OCI-LY7 (cell line): ENCODE data around the gene PDCD10. TPM values are rescaled to one million over a fixed set of nuclear protein-coding genes. Genes with fewer than 3 reads are reported as not detected.

Source experiments
- BruUV-seq: library from RNA; stranded (reverse); fragments of 400-500 nt; replicated peaks from 2 replicates; lab custom pipeline; 2021; lab: Mats Ljungman, UMichigan
- CTCF ChIA-PET: fragments of 300-600 bp; sonication (Branson Sonifier 250); formaldehyde crosslinking; loops from one replicate; lab custom pipeline; 2022; ENCODE audit warnings: antibody characterized with exemption; ENCODE audit not compliant: unreplicated experiment; lab: Charles Lee
- POLR2A ChIA-PET: fragments of 300-600 bp; sonication (Branson Sonifier 250); formaldehyde crosslinking; loops from one replicate; lab custom pipeline; 2022; ENCODE audit warnings: antibody characterized with exemption; lab: Charles Lee
- DNase-seq: peaks from one replicate; pipeline ENCODE4 v3.0.0-alpha.2; 2015; ENCODE audit warnings: low spot score
- H2AFZ ChIP-seq: fragments of 200-600 bp; sonication (generic), shearing (Covaris generic); 2 replicates; pipeline ENCODE4 v1.6.1; 2014; ENCODE audit warnings: mild to moderate bottlenecking, antibody characterized with exemption, low read length, moderate library complexity
- H3K27ac ChIP-seq: fragments of 200-600 bp; sonication (generic); 2 replicates; pipeline ENCODE4 v1.5.1; 2014; ENCODE audit warnings: mixed run types, low read depth, mild to moderate bottlenecking, moderate library complexity, low read length, inconsistent platforms; ENCODE audit not compliant: poor library complexity, severe bottlenecking
- H3K36me3 ChIP-seq: fragments of 200-600 bp; sonication (generic); 2 replicates; pipeline ENCODE4 v1.6.1; 2014; ENCODE audit warnings: mild to moderate bottlenecking, antibody characterized with exemption, low read length, moderate library complexity, mixed read lengths; ENCODE audit not compliant: insufficient read depth
- H3K4me1 ChIP-seq: fragments of 200-600 bp; sonication (generic); 2 replicates; pipeline ENCODE4 v1.5.1; 2014; ENCODE audit warnings: mild to moderate bottlenecking, low read length; ENCODE audit not compliant: insufficient read depth, poor library complexity, severe bottlenecking
- H3K4me2 ChIP-seq: fragments of 200-600 bp; sonication (generic); 2 replicates; pipeline ENCODE4 v1.6.1; 2014; ENCODE audit warnings: mild to moderate bottlenecking, low read length
- H3K4me3 ChIP-seq: fragments of 200-600 bp; sonication (generic); 2 replicates; pipeline ENCODE4 v1.5.1; 2014; ENCODE audit warnings: mild to moderate bottlenecking, low read depth, low read length; ENCODE audit not compliant: poor library complexity, severe bottlenecking
- H3K79me2 ChIP-seq: fragments of 200-600 bp; sonication (generic); 2 replicates; pipeline ENCODE4 v1.6.1; 2016; ENCODE audit warnings: low read depth, mild to moderate bottlenecking, low read length, moderate library complexity, mixed read lengths; ENCODE audit not compliant: insufficient read depth
- H3K9me2 ChIP-seq: fragments of 200-600 bp; sonication (generic); 2 replicates; pipeline ENCODE4 v1.6.1; 2016; ENCODE audit warnings: mild to moderate bottlenecking, low read length, mixed read lengths; ENCODE audit not compliant: insufficient read depth
- H3K9me3 ChIP-seq: fragments of 200-600 bp; sonication (generic); 2 replicates; pipeline ENCODE4 v1.6.1; 2014; ENCODE audit warnings: mild to moderate bottlenecking, mixed run types, low read length, mixed read lengths
- H4K20me1 ChIP-seq: fragments of 200-600 bp; sonication (generic); 2 replicates; pipeline ENCODE4 v1.6.1; 2014; ENCODE audit warnings: mild to moderate bottlenecking, antibody characterized with exemption, low read length, moderate library complexity, mixed read lengths; ENCODE audit not compliant: insufficient read depth
- CTCF ChIP-seq: fragments of 200-600 bp; sonication (generic); conservative IDR thresholded peaks from 2 replicates; pipeline ENCODE4 v1.5.1; 2014; ENCODE audit warnings: mild to moderate bottlenecking, antibody characterized with exemption, low read length, moderate library complexity, mixed read lengths
- EZH2phosphoT487 ChIP-seq: fragments of 200-600 bp; sonication (generic); IDR thresholded peaks from 2 replicates; pipeline ENCODE4 v1.6.1; 2018; ENCODE audit warnings: low read depth, borderline replicate concordance, mild to moderate bottlenecking, mixed run types, antibody characterized with exemption, low read length, moderate library complexity, mixed read lengths
- intact Hi-C: fragments of 100-400 bp; cut with micrococcal nuclease; formaldehyde crosslinking; loops from one replicate; pipeline ENCODE4 v1.10.0; 2022; ENCODE audit not compliant: unreplicated experiment
- total RNA-seq, 2 experiments: library from RNA; depleted of rRNA in 1 of 2; stranded (reverse); fragments of >200 nt in 1 of 2; shearing (Covaris generic) in 1 of 2; gene quantifications; 2 replicates each; pipeline ENCODE4 v1.2.3, GENCODE V29; 2014 to 2022

The PDCD10 gene
- total RNA-seq, 2 experiments from 2014 or later = 76.3 to 84.4 TPM

GRCh38 chr3:167653155-167653554 is 81.5 kb downstream of the PDCD10 start:
- no TSS peak for BruUV-seq
- H2AFZ ChIP-seq = peak overlapping the region; percentile 76
- H3K4me1 ChIP-seq = peaks cover 20% of the 10 kb centered on the region
- intact Hi-C loops = no loop called here
- no peaks in the 10 kb centered on the region for H3K9me3 ChIP-seq
- H3K9me2 ChIP-seq = no peaks in the 10 kb centered on the region
- no peaks in the 10 kb centered on the region for H3K79me2 ChIP-seq
- ChIA-PET CTCF (no interaction called here), POLR2A (interaction anchor here (0.6 to 0.9 kb wide), 5 partner anchors 17 to 953 kb away, joined by 3 to 6 read pairs (median 3); no protein-coding TSS in a partner anchor)
- DNase-seq = peak; percentile 7
- peak overlapping the region; percentile 32; the same call in 1 of the 2 replicates for H3K4me2 ChIP-seq
- H4K20me1 ChIP-seq = no peaks in the 10 kb centered on the region
- no peaks in the 10 kb centered on the region for H3K36me3 ChIP-seq
- H3K27ac ChIP-seq = no peak overlapping the region
- no peak overlapping the region for H3K4me3 ChIP-seq
- TF ChIP-seq EZH2phosphoT487 (no peak), CTCF (no peak)

- Histone ChIP-seq H3K27ac (no peak overlapping the region), H3K4me3 (no peak overlapping the region), H3K79me2 (no peaks in the 10 kb centered on the region), H3K4me2 (no peak overlapping the region), H3K4me1 (peaks cover 20% of the 10 kb centered on the region), H3K9me2 (no peaks in the 10 kb centered on the region), H3K9me3 (no peaks in the 10 kb centered on the region), H3K36me3 (no peaks in the 10 kb centered on the region), H2AFZ (no peak overlapping the region; the same call in 1 of the 2 replicates), H4K20me1 (no peaks in the 10 kb centered on the region)
- POLR2A ChIA-PET = interaction anchor here (0.6 to 2.5 kb wide), 2 partner anchors 22 to 163 kb away, joined by 3 to 9 read pairs; no protein-coding TSS in a partner anchor
- TF ChIP-seq EZH2phosphoT487 (no peak), CTCF (no peak)
- intact Hi-C loops = no loop called here
- BruUV-seq = no TSS peak
- no peak for DNase-seq
- CTCF ChIA-PET = no interaction called here
Measured at GRCh38 chr3:167651826-167652225, 82.9 kb downstream of the PDCD10 start.

- Histone ChIP-seq H3K4me1 (peaks cover 20% of the 10 kb centered on the region), H2AFZ (peak overlapping the region; percentile 63; the same call in 1 of the 2 replicates), H3K9me2 (no peaks in the 10 kb centered on the region), H3K27ac (no peak overlapping the region), H3K4me2 (no peak overlapping the region), H3K36me3 (no peaks in the 10 kb centered on the region), H3K4me3 (no peak overlapping the region), H4K20me1 (no peaks in the 10 kb centered on the region), H3K79me2 (no peaks in the 10 kb centered on the region), H3K9me3 (no peaks in the 10 kb centered on the region)
- TF ChIP-seq CTCF (no peak), EZH2phosphoT487 (no peak)
- ChIA-PET CTCF (no interaction called here), POLR2A (interaction anchor here (0.6 to 2.5 kb wide), 4 partner anchors 18 to 90 kb away, joined by 3 to 9 read pairs (median 3); no protein-coding TSS in a partner anchor)
- DNase-seq = no peak
- intact Hi-C loops = no loop called here
- no TSS peak for BruUV-seq
Measured at GRCh38 chr3:167650459-167650858, 84.2 kb downstream of the PDCD10 start.
